GM12878 (cell line): ENCODE data around the gene CMTM1.

Experiments
- ATF3 ChIP-seq: IDR thresholded peaks from 2 replicates; pipeline ENCODE4 v1.6.1; 2011; ENCODE audit warnings: low read depth, mild to moderate bottlenecking, low read length, moderate library complexity, borderline replicate concordance; ENCODE audit errors: extremely low read depth
- BCL3 ChIP-seq: IDR thresholded peaks from 2 replicates; pipeline ENCODE4 v1.6.1; 2011; ENCODE audit warnings: borderline replicate concordance, low read depth, mild to moderate bottlenecking, moderate library complexity, low read length; ENCODE audit not compliant: insufficient read depth, poor library complexity, severe bottlenecking
- CREM ChIP-seq: IDR thresholded peaks from 2 replicates; pipeline ENCODE4 v1.6.1; 2014; ENCODE audit warnings: antibody characterized with exemption, low read depth
- EP300 ChIP-seq, 2 experiments: fragments of 150-350 bp in 1 of 2; IDR thresholded peaks; 2 replicates each; pipeline ENCODE4 v1.6.1; 2011 to 2012; ENCODE audit warnings: low read depth in 2 of 2, low read length in 2 of 2, borderline replicate concordance in 1 of 2, improper control_type of control experiment in 1 of 2, inconsistent platforms in 1 of 2; ENCODE audit not compliant: control insufficient read depth in 1 of 2
- JUNB ChIP-seq: IDR thresholded peaks from 2 replicates; pipeline ENCODE4 v1.6.1; 2016; ENCODE audit warnings: antibody characterized with exemption, mild to moderate bottlenecking
- SRF ChIP-seq, 2 experiments: IDR thresholded peaks; 2 replicates each; pipeline ENCODE4 v1.6.1; 2011; ENCODE audit warnings: low read depth in 2 of 2, low read length in 2 of 2, mild to moderate bottlenecking in 1 of 2, moderate library complexity in 1 of 2
- STAT3 ChIP-seq: IDR thresholded peaks from 2 replicates; pipeline ENCODE4 v1.6.1; 2011; ENCODE audit warnings: low read depth, low read length, improper control_type of control experiment
- USF2 ChIP-seq: IDR thresholded peaks from 2 replicates; pipeline ENCODE4 v1.6.1; 2011; ENCODE audit warnings: low read depth, low read length, improper control_type of control experiment, borderline replicate concordance
- TF ChIP-seq, protein P1 (sequence below): IDR thresholded peaks from 2 replicates; pipeline ENCODE4 v1.6.1; 2012; ENCODE audit warnings: low read depth, low read length, improper control_type of control experiment
- TF ChIP-seq, protein P2 (sequence below), 3 experiments: IDR thresholded peaks in 2 of 3; conservative IDR thresholded peaks in 1 of 3; 2 replicates each; pipeline ENCODE4 v1.5.1; 2011; ENCODE audit warnings: low read depth in 3 of 3, low read length in 3 of 3, mild to moderate bottlenecking in 3 of 3, control low read depth in 2 of 3, moderate library complexity in 2 of 3, inconsistent platforms in 1 of 3, mixed read lengths in 1 of 3; ENCODE audit not compliant: control insufficient read depth in 2 of 3, insufficient read depth in 1 of 3; ENCODE audit errors: extremely low read depth in 1 of 3

DNA sequence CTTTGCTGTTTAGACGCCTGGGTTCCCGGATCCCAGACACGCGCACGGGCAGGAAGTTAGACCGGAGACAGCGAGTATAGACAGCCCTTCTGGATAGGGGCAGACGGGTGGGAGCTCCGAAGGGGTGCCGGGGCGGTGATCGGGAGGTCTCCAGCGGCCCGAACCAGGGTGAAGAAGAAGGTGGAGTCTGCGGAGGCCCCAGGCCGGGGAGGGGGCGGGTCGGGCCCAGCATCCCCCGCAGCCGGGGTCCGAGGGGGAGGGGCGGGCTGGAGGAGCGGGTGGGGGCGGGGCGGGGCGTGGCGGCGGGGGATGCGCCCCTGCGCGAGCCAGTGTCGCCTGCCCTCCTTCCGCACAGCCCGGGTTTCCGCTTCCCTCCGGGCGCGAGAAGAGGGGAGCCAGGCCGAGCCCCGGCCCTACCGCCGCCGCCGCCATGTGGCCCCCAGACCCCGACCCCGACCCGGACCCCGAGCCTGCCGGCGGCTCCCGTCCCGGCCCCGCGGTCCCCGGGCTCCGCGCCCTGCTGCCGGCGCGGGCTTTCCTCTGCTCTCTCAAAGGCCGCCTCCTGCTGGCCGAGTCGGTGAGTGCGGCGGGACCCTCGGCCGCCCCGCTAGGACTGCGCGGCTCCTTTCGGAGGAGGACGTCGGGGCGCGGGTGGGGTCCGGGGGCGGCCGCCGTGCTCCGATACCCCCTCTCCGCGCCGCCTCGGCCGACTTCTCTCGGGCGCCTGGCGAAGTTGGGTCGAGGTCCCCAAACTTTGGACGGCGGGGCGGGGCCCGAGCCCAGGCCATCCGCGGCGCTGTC lies 38.3 kb downstream of the CMTM1 start, which contains the start of gene CMTM3:
- no peak for TF ChIP-seq EP300 (IDR thresholded peaks at IDR 0.05; ENCODE audit: borderline replicate concordance in 1 of 2, control insufficient read depth in 1 of 2, low read depth in 2 of 2, low read length in 2 of 2)
- TF ChIP-seq STAT3, result no peak
- TF ChIP-seq, protein P1, sequence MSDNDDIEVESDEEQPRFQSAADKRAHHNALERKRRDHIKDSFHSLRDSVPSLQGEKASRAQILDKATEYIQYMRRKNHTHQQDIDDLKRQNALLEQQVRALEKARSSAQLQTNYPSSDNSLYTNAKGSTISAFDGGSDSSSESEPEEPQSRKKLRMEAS, result no peak
- no peak for TF ChIP-seq ATF3
- TF ChIP-seq SRF (IDR thresholded peaks at IDR 0.05; ENCODE audit: low read depth in 2 of 2, low read length in 2 of 2), result no peak
- TF ChIP-seq BCL3, result no peak
- no peak for TF ChIP-seq CREM
- TF ChIP-seq, protein P2, sequence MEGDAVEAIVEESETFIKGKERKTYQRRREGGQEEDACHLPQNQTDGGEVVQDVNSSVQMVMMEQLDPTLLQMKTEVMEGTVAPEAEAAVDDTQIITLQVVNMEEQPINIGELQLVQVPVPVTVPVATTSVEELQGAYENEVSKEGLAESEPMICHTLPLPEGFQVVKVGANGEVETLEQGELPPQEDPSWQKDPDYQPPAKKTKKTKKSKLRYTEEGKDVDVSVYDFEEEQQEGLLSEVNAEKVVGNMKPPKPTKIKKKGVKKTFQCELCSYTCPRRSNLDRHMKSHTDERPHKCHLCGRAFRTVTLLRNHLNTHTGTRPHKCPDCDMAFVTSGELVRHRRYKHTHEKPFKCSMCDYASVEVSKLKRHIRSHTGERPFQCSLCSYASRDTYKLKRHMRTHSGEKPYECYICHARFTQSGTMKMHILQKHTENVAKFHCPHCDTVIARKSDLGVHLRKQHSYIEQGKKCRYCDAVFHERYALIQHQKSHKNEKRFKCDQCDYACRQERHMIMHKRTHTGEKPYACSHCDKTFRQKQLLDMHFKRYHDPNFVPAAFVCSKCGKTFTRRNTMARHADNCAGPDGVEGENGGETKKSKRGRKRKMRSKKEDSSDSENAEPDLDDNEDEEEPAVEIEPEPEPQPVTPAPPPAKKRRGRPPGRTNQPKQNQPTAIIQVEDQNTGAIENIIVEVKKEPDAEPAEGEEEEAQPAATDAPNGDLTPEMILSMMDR (IDR thresholded peaks at IDR 0.05 in 2 of 3, conservative IDR thresholded peaks at IDR 0.05 in 1 of 3; ENCODE audit: control insufficient read depth in 2 of 3, extremely low read depth in 1 of 3, insufficient read depth in 1 of 3, low read depth in 3 of 3, low read length in 3 of 3), result peak; percentile 43 to 69 (median 63); a peak in 5 of 6 replicates
- TF ChIP-seq JUNB, result no peak
- no peak for TF ChIP-seq USF2
